ENCODE results near the gene GHDC.
"Not testable (repeated sequence)": the region's sequence is repeated elsewhere in the genome, so short reads cannot be mapped to it uniquely, and the experiment has no call there.

Gene GHDC, protein sequence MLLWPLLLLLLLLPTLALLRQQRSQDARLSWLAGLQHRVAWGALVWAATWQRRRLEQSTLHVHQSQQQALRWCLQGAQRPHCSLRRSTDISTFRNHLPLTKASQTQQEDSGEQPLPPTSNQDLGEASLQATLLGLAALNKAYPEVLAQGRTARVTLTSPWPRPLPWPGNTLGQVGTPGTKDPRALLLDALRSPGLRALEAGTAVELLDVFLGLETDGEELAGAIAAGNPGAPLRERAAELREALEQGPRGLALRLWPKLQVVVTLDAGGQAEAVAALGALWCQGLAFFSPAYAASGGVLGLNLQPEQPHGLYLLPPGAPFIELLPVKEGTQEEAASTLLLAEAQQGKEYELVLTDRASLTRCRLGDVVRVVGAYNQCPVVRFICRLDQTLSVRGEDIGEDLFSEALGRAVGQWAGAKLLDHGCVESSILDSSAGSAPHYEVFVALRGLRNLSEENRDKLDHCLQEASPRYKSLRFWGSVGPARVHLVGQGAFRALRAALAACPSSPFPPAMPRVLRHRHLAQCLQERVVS

DNA sequence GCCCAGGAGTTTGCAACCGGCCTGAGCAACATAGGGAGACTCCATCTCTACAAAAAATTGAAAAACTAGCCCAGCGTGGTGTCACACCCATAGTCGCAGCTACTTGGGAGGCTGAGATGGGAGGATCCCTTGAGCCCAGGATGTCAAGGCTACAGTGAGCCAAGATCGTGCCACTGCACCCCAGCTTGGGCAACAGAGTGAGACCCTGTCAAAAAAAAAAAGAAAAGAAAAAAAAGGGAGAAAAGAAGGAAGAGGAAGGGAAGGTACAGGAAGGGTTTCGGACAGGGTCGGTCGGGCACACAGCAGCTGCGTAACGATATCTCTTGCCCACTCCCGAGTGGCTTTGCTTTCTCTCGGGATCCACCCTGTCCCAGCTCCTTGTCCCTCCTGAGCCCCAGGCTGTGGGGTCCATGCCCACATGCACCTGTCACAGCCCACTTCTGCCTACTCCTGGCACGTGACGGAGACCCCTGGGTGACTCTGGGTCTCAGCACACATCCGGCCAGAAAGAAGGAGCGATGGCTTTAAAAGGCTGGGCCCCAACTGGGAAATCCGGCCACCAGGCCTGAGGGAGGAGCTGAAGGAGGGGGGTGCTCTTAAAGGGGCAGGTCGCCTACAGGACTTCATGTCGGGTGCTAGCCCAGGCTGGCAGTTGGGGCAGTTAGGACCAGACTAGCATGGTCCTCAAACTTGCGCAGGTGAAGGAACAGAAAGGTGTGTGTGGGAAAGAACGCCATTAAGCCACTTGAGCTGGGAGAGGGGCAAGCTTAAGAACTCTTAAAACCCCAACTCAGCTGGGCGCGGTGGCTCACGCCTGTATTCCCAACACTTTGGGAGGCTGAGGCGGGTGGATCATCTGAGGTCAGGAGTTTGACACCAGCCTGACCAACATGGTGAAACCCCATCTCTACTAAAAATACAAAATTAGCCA is at the start of gene GHDC:
GHDC (minus strand) TSS at position 526 of the 931 bp plus-strand sequence. CDS start 913 bp downstream, outside the sequence.
- peak; percentile 80 to 81 for DNase-seq

- DNase-seq = no peak
Observed at GRCh38 chr17:42243493-42243982, 49.2 kb upstream of the GHDC start.

- DNase-seq = no peak
Observed at GRCh38 chr17:42241871-42242270, 47.6 kb upstream of the GHDC start.

DNA sequence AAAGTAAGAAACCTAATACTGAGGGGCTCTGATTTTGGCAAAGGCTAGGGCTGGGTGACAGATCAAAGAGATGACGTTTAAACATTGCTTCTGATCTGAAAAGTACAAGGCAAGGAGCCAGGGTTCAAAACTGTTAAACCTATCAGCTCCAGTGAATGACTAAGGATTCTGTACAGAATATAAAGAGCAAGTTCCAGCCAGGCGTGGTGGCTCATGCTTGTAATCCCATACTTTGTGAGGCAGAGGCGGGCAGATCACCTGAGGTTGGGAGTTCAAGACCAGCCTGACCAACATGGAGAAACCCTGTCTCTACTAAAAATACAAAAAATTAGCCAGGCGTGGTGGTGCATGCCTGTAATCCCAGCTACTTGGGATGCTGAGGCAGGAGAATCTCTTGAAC is 46.6 kb upstream of the GHDC start:
- not testable (repeated sequence) for DNase-seq

GRCh38 chr17:42240201-42240600 is 45.9 kb upstream of the GHDC start:
- DNase-seq = no peak

- DNase-seq = not testable (repeated sequence)
Observed at GRCh38 chr17:42239576-42239975, 45.3 kb upstream of the GHDC start.

GRCh38 chr17:42236760-42237159 is 42.5 kb upstream of the GHDC start:
- no peak for DNase-seq

GRCh38 chr17:42233994-42234393 is 39.7 kb upstream of the GHDC start:
- DNase-seq = no peak

DNA sequence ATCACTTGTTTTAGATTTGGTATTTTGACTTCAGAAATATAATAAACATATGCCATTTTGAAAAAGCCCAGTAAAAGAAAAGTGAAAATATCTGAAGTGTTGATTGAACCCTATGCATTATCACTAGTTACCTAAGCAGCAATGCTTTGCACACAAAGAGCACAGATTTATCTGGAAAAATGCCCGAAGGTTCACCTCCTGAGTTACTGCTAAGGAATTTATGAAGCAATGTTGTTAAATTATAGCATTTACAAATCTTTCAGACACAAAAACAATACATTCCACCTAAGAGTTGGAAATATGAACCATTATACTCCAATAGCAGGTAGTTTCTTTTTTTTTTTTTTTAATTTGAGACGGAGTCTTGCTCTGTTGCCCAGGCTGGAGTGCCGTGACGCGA is 38.9 kb upstream of the GHDC start:
- DNase-seq = no peak

DNA sequence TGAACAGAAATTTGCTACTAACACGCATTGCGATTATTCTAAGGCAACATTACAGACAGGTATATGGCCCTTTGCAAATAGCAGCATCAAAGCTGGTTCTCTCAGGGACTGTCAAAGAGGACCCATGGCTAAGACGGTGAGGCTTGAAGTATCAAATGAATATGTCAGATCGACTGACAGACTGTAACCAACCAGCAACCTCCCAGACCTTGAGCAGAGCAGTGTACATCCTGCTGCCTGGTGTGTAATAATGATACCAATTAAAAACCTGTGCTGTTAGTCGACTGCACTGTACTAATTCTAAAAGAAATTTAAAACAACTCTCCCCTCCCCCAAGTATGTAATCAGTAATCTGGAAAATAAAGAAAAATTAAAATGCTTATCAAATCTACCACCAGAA is 35.9 kb upstream of the GHDC start:
- DNase-seq = no peak

- no peak for DNase-seq
Observed at GRCh38 chr17:42227849-42228700, 33.8 kb upstream of the GHDC start.

DNA sequence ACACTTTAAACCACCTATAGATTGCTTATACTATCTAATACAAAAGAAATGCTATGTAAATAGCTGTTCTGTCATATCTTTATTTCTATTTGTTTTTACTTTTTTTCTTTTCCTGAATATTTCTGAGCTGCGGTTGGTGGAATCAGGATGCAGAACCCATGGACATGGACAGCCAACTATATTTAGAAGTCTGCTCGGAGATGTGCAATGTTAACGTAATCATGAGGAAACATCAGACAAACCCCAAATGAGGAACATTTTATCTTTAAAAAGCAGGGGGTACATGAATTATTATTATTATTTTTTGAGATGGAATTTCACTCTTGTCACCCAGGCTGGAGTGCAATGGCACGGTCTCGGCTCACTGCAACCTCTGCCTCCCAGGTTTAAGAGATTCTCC is 31.4 kb upstream of the GHDC start:
- DNase-seq = no peak

DNA sequence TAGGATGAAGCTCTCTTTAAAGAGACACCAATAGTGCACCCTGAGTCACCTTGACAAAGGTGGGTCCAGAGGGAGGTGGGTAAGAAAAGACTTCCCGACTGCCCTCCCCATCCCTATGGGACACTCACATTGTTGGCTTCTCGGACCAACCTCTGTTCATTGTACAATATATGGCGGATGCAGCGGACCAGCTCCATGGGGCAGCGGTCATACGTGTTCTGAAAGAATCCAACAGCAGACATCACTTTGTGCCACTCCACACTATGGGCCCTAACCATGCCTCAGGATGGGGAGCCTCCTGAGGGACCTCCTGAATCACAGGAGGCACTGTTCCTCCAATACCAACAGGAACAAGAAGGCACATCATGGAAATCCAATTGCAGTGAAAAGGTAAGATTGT is 30.4 kb upstream of the GHDC start:
- DNase-seq = no peak

- peak; percentile 63 to 66 for DNase-seq
Observed at GRCh38 chr17:42221886-42222745, 27.8 kb upstream of the GHDC start.

DNA sequence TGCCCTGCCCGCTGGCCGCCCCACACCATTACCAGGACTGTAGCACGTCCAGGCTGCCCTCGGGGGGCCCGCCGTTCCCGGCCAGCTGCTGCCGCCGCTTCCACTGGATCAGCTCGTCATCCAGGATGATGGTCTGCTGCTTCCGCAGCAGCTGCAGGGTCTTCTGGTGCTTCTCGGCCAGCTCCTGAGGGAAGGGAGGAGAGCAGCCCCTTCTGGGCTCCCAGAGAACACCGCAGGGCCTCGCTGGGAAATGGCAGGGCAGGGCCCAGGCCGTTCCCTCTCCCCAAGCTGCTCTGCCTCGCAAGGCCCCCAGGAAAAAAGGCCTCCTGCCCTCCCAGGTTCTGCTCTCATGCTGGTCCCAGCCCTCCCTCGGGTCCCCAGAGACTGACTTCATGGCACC is 25.0 kb upstream of the GHDC start:
- not testable (repeated sequence) for DNase-seq

GRCh38 chr17:42214156-42214555 is 19.9 kb upstream of the GHDC start:
- DNase-seq = no peak

DNA sequence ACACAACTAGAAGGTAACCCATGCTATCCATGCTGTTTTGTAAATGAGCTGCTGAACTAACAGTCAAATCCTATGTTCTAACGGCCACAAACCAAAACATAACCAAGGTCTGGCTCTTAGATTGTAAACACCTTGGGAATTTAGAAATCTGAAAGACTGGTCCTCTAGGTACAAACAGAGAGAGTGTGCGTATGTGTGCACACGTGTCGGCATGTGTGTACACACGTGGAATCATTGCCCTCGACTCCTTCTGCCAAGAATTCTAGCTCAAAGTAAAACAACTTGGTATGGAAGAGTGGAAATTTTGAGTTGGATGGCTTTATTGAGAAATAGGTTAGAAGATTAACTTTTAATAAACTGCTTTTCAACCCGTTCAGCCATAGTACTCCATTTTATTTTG is 18.1 kb upstream of the GHDC start:
- no peak for DNase-seq

DNA sequence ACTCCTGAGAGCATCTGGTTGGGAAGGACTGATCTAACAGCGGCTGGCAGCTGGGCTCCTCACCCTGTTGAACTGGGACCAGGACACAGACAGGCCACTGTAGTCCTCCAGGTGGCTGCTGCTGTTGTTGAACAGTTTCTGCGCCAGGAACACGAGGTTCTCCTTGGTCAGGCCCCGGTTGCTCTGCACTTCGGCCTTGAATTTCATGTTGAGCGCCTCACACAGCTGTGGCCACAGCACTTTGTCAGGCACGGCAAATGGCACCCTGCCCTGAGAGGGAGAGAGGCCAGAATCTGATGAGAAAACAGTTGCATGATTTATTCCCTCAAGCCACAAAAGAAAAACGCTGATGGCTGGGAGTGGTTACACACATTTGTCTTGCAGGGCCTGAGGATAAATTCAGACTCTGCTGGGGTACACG is 17.6 kb upstream of the GHDC start:
- not testable (repeated sequence) for DNase-seq

- DNase-seq = no peak
Observed at GRCh38 chr17:42210046-42210445, 15.8 kb upstream of the GHDC start.

DNA sequence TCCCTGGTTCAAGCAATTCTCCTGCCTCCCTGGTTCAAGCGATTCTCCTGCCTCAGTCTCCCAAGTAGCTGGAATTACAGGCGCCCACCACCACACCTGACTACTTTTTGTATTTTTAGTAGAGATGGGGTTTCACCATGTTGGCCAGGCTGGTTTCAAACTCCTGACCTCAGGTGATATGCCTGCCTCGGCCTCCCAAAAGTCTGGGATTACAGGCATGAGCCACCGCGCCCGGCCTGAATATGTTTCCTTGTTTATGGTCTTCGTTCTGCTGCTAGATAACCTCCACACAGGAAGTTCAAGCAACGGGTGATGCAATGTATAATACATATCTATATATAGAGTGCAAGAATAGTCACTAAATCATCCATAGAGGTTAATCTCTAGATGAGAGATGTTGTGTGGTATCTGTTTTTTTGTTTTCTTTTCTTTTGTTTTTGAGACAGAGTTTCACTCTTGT is 11.9 kb upstream of the GHDC start:
- DNase-seq = peak in 1 of 2 donors; percentile 12

DNA sequence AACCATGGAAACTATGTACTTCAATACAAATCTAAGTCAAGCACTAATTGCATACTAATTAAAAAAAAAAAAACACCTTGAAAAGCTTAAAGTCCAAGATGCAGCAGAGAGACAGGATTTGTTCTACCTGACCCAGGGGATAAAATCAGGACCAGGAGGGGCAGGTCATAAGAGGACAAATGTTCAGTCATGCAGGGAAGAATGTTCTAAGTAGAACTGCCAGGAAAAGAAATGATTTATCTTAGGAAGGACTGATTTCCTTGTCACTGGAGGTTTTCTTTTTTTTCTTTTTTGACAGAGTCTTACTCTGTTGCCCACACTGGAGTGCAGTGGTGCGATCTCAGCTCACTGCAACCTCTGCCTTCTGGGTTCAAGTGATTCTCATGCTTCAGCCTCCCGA is 9.1 kb upstream of the GHDC start:
- no peak for DNase-seq

Measured in CD4-positive, alpha-beta T cell treated with Interleukin-1 beta for 1 hour (primary cell).